NCI-H226 (cell line): Measurements from ENCODE around the gene TRPT1.

Source experiments
- DNase-seq: peaks from one replicate; pipeline ENCODE4 v3.0.0-alpha.2; 2015

TRPT1 gene

DNA sequence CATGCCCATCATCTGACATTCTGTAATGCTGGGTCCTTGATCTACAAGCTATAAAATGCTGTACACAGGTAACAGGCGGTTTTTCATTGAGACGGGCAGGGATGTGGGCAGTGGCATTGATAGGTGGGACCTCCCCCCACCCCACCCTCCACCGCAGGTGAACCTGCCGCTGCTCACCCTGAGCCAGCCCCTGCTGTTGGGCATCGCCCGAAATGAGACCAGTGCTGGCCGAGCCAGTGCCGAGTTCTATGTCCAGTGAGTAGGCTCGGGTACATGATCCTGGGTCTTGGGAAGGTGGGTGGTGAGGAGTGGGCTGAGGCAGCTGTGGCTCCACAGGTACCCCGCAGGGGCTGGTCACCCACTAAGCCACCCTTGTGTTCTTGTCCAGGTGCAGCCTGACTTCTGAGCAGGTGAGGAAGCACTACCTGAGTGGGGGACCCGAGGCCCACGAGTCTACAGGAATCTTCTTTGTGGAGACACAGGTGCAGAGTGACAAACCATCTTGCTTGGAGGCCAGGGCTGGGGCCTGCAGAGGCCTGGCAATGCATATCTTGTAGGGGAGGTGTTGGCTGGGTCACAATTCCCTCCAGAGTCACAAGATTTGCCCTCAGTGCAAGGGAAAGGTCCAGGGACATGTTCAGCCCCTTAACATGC is 3.2 kb upstream of the TRPT1 start:
- DNase-seq = no peak

- DNase-seq = no peak
Observed at GRCh38 chr11:64227405-64227956, 1.5 kb upstream of the TRPT1 start.

DNA sequence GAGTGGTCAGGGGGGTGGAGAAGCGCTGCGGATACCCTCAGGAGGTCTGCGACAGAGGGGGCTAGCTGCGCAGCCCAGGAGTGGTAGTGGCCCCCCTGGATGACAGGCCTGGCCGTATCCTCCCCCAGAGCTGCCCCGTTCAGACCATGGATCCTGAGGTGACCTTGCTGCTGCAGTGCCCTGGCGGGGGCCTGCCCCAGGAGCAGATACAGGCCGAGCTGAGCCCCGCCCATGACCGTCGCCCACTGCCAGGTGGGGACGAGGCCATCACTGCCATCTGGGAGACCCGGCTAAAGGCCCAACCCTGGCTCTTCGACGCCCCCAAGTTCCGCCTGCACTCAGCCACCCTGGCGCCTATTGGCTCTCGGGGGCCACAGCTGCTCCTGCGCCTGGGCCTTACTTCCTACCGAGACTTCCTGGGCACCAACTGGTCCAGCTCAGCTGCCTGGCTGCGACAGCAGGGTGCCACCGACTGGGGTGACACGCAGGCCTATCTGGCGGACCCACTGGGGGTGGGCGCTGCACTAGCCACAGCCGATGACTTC is 593 bp upstream of the TRPT1 start:
- no peak for DNase-seq

DNA sequence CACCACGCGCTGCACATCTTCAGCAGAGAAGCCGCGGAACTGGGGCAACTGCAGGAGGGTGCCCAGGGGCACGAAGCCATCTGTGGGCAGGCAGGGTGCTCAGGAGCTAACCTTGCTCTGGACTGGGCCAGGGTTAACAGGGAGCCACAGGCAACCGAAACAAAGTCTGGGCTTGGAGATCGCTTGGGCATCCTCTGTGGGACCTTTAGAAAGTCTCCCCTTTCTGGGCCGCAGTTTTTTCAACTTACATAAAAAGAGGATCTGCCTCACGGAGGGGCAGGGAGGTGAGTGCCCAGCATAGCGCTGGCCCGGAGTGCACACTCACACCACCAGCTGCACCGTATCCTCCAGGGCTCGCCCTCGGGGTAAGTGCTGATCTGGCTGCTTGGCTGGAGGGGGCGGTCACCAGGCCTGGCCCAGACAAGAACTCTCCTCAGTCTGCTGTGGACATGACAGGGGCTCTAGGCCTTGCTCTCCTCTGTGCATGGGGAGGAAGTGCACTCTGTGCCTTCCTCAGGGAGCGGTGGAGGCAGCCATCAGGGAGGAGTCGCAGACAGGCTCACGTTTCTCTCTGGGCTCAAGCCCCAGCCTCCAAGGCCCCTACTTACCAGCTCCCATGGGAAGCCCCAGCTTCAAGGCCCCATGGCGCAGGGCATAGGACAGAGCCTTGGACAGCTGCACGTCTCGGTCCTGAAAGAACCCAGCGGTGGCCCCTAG is 937 bp downstream of the TRPT1 start:
- DNase-seq = no peak

DNA sequence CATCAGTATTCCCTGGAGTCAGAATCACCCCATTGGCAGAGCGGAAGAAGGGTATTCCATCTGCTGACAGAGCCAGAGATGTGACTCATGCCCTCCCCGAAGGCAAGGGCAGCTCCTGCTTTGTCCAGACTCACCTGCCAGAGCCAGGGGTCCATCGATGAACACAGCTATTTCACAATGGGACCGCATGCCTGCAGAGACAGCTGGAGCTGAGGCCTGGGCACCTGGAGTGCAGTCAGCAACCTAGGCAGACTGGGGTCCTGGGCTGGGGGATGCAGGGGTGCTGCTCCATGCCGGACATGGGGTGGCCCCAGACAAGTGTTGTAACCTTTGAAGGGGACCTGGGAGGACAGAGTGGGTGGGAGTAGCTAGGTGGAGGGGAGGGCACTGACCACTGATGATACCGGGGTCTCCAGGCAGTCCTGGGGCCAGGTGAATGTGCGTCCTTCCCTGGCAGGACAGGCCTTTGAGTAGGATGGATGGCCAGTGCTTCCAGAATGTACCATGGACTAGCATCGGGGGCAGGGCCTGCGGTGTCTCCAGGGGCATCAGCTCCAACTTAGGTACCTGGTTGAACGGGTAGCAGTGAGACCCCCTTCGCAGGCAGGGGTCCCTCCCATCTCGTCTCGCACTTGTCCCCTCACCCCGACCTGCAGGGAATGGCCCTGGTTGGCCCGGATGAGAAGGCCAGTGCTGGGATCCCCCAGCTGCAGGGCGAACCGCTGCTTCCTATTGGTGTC is 1.7 kb downstream of the TRPT1 start:
- peak; percentile 44 for DNase-seq

DNA sequence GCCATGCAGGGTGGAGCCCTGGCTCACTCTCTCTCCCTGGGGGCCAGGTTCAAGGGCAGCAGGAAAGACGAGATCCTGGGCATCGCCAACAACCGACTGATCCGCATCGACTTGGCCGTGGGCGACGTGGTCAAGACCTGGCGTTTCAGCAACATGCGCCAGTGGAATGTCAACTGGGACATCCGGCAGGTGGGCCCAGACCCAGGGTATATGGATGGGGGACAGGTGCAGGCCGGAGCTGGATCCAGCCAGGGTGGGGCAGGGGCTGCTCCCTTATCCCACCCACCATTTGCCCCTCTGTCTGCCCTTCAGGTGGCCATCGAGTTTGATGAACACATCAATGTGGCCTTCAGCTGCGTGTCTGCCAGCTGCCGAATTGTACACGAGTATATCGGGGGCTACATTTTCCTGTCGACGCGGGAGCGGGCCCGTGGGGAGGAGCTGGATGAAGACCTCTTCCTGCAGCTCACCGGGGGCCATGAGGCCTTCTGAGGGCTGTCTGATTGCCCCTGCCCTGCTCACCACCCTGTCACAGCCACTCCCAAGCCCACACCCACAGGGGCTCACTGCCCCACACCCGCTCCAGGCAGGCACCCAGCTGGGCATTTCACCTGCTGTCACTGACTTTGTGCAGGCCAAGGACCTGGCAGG is 2.9 kb downstream of the TRPT1 start:
- no peak for DNase-seq

- no peak for DNase-seq
Observed at GRCh38 chr11:64222651-64223000, 3.4 kb downstream of the TRPT1 start.

GRCh38 chr11:64220798-64221197 is 5.2 kb downstream of the TRPT1 start:
- no peak for DNase-seq

DNA sequence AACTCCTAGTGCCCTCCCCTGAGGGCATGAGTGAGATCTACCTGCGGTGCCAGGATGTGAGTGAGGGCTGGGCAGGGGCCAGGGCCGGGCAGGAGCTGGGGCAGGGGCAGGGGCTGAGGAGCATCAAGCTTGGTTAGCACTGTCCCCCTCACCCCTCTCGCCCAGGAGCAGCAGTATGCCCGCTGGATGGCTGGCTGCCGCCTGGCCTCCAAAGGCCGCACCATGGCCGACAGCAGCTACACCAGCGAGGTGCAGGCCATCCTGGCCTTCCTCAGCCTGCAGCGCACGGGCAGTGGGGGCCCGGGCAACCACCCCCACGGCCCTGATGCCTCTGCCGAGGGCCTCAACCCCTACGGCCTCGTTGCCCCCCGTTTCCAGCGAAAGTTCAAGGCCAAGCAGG is 5.7 kb downstream of the TRPT1 start:
- DNase-seq = no peak

DNA sequence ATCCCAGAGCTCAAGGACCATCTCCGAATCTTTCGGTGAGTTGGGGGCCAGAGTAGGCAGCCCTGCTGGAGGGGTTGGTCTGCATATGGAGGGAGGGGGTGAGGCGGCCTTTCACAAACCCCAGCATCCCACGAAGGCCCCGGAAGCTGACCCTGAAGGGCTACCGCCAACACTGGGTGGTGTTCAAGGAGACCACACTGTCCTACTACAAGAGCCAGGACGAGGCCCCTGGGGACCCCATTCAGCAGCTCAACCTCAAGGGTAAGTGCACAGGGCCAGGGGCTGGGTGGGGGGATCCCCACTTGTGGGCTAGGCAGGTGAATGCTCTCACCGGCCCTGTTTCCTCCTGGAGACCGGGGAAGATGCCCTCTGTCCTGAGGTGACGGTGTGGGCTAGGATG is 6.2 kb downstream of the TRPT1 start:
- DNase-seq = no peak

DNA sequence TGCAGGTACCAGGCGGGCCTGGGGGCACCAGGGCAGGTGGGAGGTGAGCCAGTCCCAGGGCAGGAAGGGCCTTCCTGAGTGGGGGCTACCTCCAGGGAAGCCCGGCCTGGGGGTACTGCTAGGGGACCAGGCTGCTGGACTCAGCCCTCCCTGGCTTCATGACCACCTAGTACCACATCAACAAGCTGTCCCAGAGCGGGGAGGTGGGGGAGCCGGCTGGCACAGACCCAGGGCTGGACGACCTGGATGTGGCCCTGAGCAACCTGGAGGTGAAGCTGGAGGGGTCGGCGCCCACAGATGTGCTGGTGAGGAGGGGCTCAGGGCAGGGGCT is 6.7 kb downstream of the TRPT1 start:
- no peak for DNase-seq

GRCh38 chr11:64218628-64219353 is 7.2 kb downstream of the TRPT1 start:
- DNase-seq = no peak

DNA sequence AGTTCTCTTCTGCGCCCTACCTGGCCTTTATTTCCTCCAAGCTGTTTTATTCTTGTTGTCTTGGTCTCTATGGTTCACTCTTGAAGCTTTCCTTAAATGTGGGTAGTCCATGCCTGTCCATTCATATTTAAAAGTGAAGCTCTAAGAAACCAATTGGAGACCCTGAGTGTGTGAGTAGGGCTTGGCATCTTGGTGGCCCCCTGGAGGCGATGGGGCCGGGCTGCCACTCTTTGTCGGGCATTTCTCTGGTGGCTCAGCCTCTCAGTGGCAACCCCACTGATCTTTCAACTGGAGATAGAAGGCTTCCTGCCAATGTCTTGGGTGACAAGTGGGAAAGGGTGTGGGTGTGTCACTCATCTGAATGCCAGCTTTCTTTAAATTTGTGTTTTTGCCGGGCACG is 9.1 kb downstream of the TRPT1 start:
- no peak for DNase-seq

DNA sequence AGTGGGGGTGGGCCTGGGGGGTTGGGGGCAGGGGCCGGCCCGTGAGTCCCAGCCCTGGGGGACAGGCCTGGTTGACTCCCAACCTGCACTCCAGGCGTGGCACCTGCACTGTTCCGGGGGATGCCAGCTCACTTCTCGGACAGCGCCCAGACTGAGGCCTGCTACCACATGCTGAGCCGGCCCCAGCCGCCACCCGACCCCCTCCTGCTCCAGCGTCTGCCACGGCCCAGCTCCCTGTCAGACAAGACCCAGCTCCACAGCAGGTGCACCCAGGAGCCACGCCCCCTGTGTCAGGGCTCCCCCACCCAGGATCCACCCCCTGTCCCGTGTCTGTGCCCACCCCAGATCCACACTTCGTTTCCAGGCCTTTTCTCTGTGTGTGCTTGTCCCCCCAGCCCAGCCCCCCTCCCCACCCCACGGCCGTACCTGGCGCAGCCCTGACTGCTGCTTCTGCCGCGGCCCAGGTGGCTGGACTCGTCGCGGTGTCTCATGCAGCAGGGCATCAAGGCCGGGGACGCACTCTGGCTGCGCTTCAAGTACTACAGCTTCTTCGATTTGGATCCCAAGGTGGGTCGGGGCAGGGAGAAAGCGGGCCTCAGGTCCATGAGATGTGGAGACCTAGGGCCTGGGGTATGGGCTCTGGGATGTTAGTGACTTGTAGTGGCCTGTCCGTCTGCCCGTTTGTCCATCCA is 14.7 kb downstream of the TRPT1 start:
- no peak for DNase-seq

- no peak for DNase-seq
Observed at GRCh38 chr11:64210301-64211020, 15.5 kb downstream of the TRPT1 start.

GRCh38 chr11:64209563-64209843 is 16.5 kb downstream of the TRPT1 start:
- DNase-seq = no peak

- DNase-seq = no peak
Observed at GRCh38 chr11:64208796-64209562, 17.0 kb downstream of the TRPT1 start.

- no peak for DNase-seq
Observed at GRCh38 chr11:64208086-64208795, 17.7 kb downstream of the TRPT1 start.

GRCh38 chr11:64207256-64208085 is 18.5 kb downstream of the TRPT1 start:
- no peak for DNase-seq
